NT2/D1 (cell line): ENCODE data around the gene SLX4.

Experiments
- DNase-seq: peaks from one replicate; pipeline ENCODE4 v3.0.0-alpha.2; 2011; ENCODE audit warnings: low read depth, low spot score
- H3K27me3 ChIP-seq: 2 replicates; pipeline ENCODE4 v1.6.0; 2011; ENCODE audit warnings: mild to moderate bottlenecking; ENCODE audit not compliant: insufficient read length, insufficient read depth
- H3K36me3 ChIP-seq: 2 replicates; pipeline ENCODE4 v1.6.1; 2011; ENCODE audit warnings: mild to moderate bottlenecking, low read length, mixed read lengths; ENCODE audit not compliant: insufficient read depth, insufficient read length
- H3K4me1 ChIP-seq: 2 replicates; pipeline ENCODE4 v1.5.1; 2011; ENCODE audit not compliant: insufficient read depth, insufficient read length
- H3K4me3 ChIP-seq: 2 replicates; pipeline ENCODE4 v1.5.1; 2011; ENCODE audit warnings: low read depth; ENCODE audit not compliant: insufficient read length
- H3K9ac ChIP-seq: 2 replicates; pipeline ENCODE4 v1.6.0; 2011; ENCODE audit warnings: low read depth; ENCODE audit not compliant: insufficient read length
- H3K9me3 ChIP-seq: 2 replicates; pipeline ENCODE4 v1.5.1; 2011; ENCODE audit warnings: mild to moderate bottlenecking, low read length; ENCODE audit not compliant: insufficient read depth
- SUZ12 ChIP-seq: IDR thresholded peaks from 2 replicates; pipeline ENCODE4 v1.6.1; 2011; ENCODE audit not compliant: insufficient read length, insufficient read depth; ENCODE audit errors: extremely low read depth
- YY1 ChIP-seq: IDR thresholded peaks from 2 replicates; pipeline ENCODE4 v1.6.1; 2011; ENCODE audit not compliant: insufficient read length, insufficient read depth
- ZNF274 ChIP-seq: IDR thresholded peaks from 2 replicates; pipeline ENCODE4 v1.6.1; 2011; ENCODE audit warnings: mild to moderate bottlenecking, low read depth, low read length

SLX4 gene

GRCh38 chr16:3645504-3646347 lies 34.3 kb upstream of the SLX4 start:
- peak; percentile 68 for DNase-seq
- TF ChIP-seq YY1 (no peak), ZNF274 (no peak), SUZ12 (no peak)
- Histone ChIP-seq H3K4me3 (no peak overlapping the region), H3K9me3 (no peaks in the 10 kb centered on the region), H3K9ac (peak overlapping the region; percentile 57), H3K27me3 (no peaks in the 10 kb centered on the region), H3K36me3 (peaks cover 36% of the 10 kb centered on the region), H3K4me1 (peaks cover 36% of the 10 kb centered on the region)

- no peaks in the 10 kb centered on the region for H3K9me3 ChIP-seq
- H3K4me3 ChIP-seq: no peak overlapping the region
- peaks cover 36% of the 10 kb centered on the region for H3K36me3 ChIP-seq
- H3K27me3 ChIP-seq: no peaks in the 10 kb centered on the region
- no peak for DNase-seq
- peaks cover 38% of the 10 kb centered on the region for H3K4me1 ChIP-seq
- peak overlapping the region; percentile 39 for H3K9ac ChIP-seq
- TF ChIP-seq SUZ12: no peak
- TF ChIP-seq ZNF274: 0 out of 2 replicates have a peak, but pooled peaks have one; percentile 30
- TF ChIP-seq YY1: no peak
These were observed 33.7 kb upstream of the SLX4 start for GRCh38 chr16:3645108-3645503.

GRCh38 chr16:3643095-3643730 lies 31.8 kb upstream of the SLX4 start:
- Histone ChIP-seq H3K36me3 (peaks cover 29% of the 10 kb centered on the region), H3K9ac (no peak overlapping the region), H3K27me3 (no peaks in the 10 kb centered on the region), H3K4me3 (no peak overlapping the region), H3K4me1 (peaks cover 43% of the 10 kb centered on the region), H3K9me3 (no peaks in the 10 kb centered on the region)
- no peak for DNase-seq
- no peak for TF ChIP-seq ZNF274
- no peak for TF ChIP-seq YY1
- no peak for TF ChIP-seq SUZ12

- no peak overlapping the region for H3K4me3 ChIP-seq
- no peak overlapping the region for H3K9ac ChIP-seq
- peaks cover 43% of the 10 kb centered on the region for H3K4me1 ChIP-seq
- peaks cover 27% of the 10 kb centered on the region for H3K36me3 ChIP-seq
- no peaks in the 10 kb centered on the region for H3K27me3 ChIP-seq
- no peaks in the 10 kb centered on the region for H3K9me3 ChIP-seq
- no peak for DNase-seq
- TF ChIP-seq ZNF274 (no peak), SUZ12 (no peak), YY1 (no peak)
These were observed 31.1 kb upstream of the SLX4 start for GRCh38 chr16:3642397-3643094.

GRCh38 chr16:3641801-3642396 lies 30.5 kb upstream of the SLX4 start:
- Histone ChIP-seq H3K4me1 (peaks cover 42% of the 10 kb centered on the region), H3K4me3 (no peak overlapping the region), H3K9me3 (no peaks in the 10 kb centered on the region), H3K27me3 (no peaks in the 10 kb centered on the region), H3K36me3 (peaks cover 27% of the 10 kb centered on the region), H3K9ac (no peak overlapping the region)
- DNase-seq: no peak
- no peak for TF ChIP-seq YY1
- TF ChIP-seq SUZ12: no peak
- TF ChIP-seq ZNF274: no peak

- no peaks in the 10 kb centered on the region for H3K9me3 ChIP-seq
- no peaks in the 10 kb centered on the region for H3K27me3 ChIP-seq
- TF ChIP-seq SUZ12: no peak
- TF ChIP-seq ZNF274: no peak
- no peak for TF ChIP-seq YY1
- H3K4me1 ChIP-seq: peaks cover 32% of the 10 kb centered on the region
- H3K36me3 ChIP-seq: peaks cover 27% of the 10 kb centered on the region
- peak overlapping the region; percentile 34 for H3K9ac ChIP-seq
- no peak for DNase-seq
- H3K4me3 ChIP-seq: no peak overlapping the region
These were observed 29.5 kb upstream of the SLX4 start for GRCh38 chr16:3640632-3641501.
